IMR-90 (cell line): ENCODE results near the gene HYAL2. TPM values are rescaled to one million over a fixed set of nuclear protein-coding genes. Genes with fewer than 3 reads are reported as not detected.
A peak's percentile ranks its signal among the peaks of the same experiment; 100 is the strongest.

Experiments
- ATAC-seq: fragments of 200-7000 bp; cut with Tn5 transposase; 2 replicates; pipeline ENCODE4 v1.9.1; 2020; ENCODE audit warnings: low read depth, mild to moderate bottlenecking, moderate library complexity
- BruUV-seq: library from RNA; stranded (reverse); fragments of 400-500 nt; replicated peaks from 2 replicates; lab custom pipeline; 2021; lab: Mats Ljungman, UMichigan
- CTCF ChIA-PET: fragments of 300-600 bp; formaldehyde crosslinking; extraction: SDS; loops from one replicate; lab custom pipeline; 2021; ENCODE audit warnings: antibody characterized with exemption; lab: Yijun Ruan, JAX
- POLR2A ChIA-PET: fragments of 300-600 bp; sonication (Branson Sonifier 250); formaldehyde crosslinking; loops from one replicate; lab custom pipeline; 2022; ENCODE audit warnings: antibody characterized with exemption; ENCODE audit not compliant: unreplicated experiment; lab: Charles Lee
- DNase-seq: peaks from one replicate; pipeline ENCODE4 v3.0.0; 2013
- H2AFZ ChIP-seq: replicated peaks from 2 replicates; pipeline ENCODE3; 2013; ENCODE audit warnings: low read length, mild to moderate bottlenecking; ENCODE audit not compliant: poor library complexity
- H2AK5ac ChIP-seq: 2 replicates; pipeline ENCODE4 v1.6.1; 2013; ENCODE audit warnings: low read depth, low read length, inconsistent platforms
- H2AK9ac ChIP-seq: replicated peaks from 2 replicates; pipeline ENCODE3; 2013; ENCODE audit warnings: mild to moderate bottlenecking, low read depth, low read length, moderate library complexity; ENCODE audit not compliant: poor library complexity
- H2BK120ac ChIP-seq: 2 replicates; pipeline ENCODE4 v1.6.1; 2013; ENCODE audit warnings: low read depth, low read length, inconsistent platforms
- H2BK15ac ChIP-seq: 3 replicates; pipeline ENCODE4 v1.6.1; 2013; ENCODE audit warnings: low read depth, low read length, inconsistent platforms
- H2BK20ac ChIP-seq: 2 replicates; pipeline ENCODE4 v1.6.1; 2013; ENCODE audit warnings: low read depth, mild to moderate bottlenecking, inconsistent platforms, low read length, moderate library complexity
- H2BK5ac ChIP-seq: 2 replicates; pipeline ENCODE4 v1.6.1; 2013; ENCODE audit warnings: mild to moderate bottlenecking, low read depth, low read length, inconsistent platforms; ENCODE audit not compliant: poor library complexity, severe bottlenecking
- H3K14ac ChIP-seq: replicated peaks from 2 replicates; pipeline ENCODE4 v1.6.1; 2013; ENCODE audit warnings: low read depth, low read length, inconsistent platforms
- H3K18ac ChIP-seq: 2 replicates; pipeline ENCODE4 v1.6.1; 2013; ENCODE audit warnings: low read depth, low read length, control low read depth
- H3K23ac ChIP-seq: 2 replicates; pipeline ENCODE4 v1.6.1; 2013; ENCODE audit warnings: low read depth, low read length, inconsistent platforms
- H3K27ac ChIP-seq: 2 replicates; pipeline ENCODE4 v1.5.1; 2013; ENCODE audit warnings: mild to moderate bottlenecking, control low read depth, low read length; ENCODE audit not compliant: insufficient read depth
- H3K27me3 ChIP-seq: 2 replicates; pipeline ENCODE4 v1.6.1; 2013; ENCODE audit warnings: low read length; ENCODE audit not compliant: control insufficient read depth, insufficient read depth
- H3K36me3 ChIP-seq: 2 replicates; pipeline ENCODE4 v1.6.1; 2013; ENCODE audit warnings: low read length, mixed read lengths; ENCODE audit not compliant: control insufficient read depth, insufficient read depth
- H3K4ac ChIP-seq: 2 replicates; pipeline ENCODE4 v1.6.1; 2013; ENCODE audit warnings: low read depth, low read length, inconsistent platforms
- H3K4me1 ChIP-seq: 2 replicates; pipeline ENCODE4 v1.6.1; 2013; ENCODE audit warnings: low read length, mixed read lengths; ENCODE audit not compliant: control insufficient read depth, insufficient read depth
- H3K4me2 ChIP-seq: 2 replicates; pipeline ENCODE4 v1.6.1; 2013; ENCODE audit warnings: low read depth, mild to moderate bottlenecking, control low read depth, low read length, moderate library complexity
- H3K4me3 ChIP-seq: 2 replicates; pipeline ENCODE4 v1.5.1; 2013; ENCODE audit warnings: low read depth, mild to moderate bottlenecking, control low read depth, low read length, moderate library complexity; ENCODE audit not compliant: insufficient read depth
- H3K56ac ChIP-seq: 2 replicates; pipeline ENCODE4 v1.6.1; 2013; ENCODE audit warnings: low read length, inconsistent platforms; ENCODE audit not compliant: insufficient read depth; ENCODE audit errors: extremely low read depth
- H3K79me1 ChIP-seq, 2 experiments: 2 replicates each; pipeline ENCODE4 v1.6.1; 2013; ENCODE audit warnings: low read length in 2 of 2, inconsistent platforms in 1 of 2, low read depth in 1 of 2
- H3K9ac ChIP-seq: 2 replicates; pipeline ENCODE4 v1.6.1; 2013; ENCODE audit warnings: low read depth, low read length, control low read depth
- H3K9me1 ChIP-seq: 2 replicates; pipeline ENCODE4 v1.6.1; 2013; ENCODE audit warnings: low read length, inconsistent platforms; ENCODE audit not compliant: insufficient read depth
- H3K9me3 ChIP-seq: 2 replicates; pipeline ENCODE4 v1.6.1; 2013; ENCODE audit warnings: low read length; ENCODE audit not compliant: control insufficient read depth, insufficient read depth
- H4K20me1 ChIP-seq: 2 replicates; pipeline ENCODE4 v1.6.1; 2013; ENCODE audit warnings: low read length, inconsistent platforms; ENCODE audit not compliant: insufficient read depth
- H4K5ac ChIP-seq: 2 replicates; pipeline ENCODE4 v1.6.1; 2013; ENCODE audit warnings: mild to moderate bottlenecking, low read depth, low read length, control low read depth
- H4K8ac ChIP-seq, 2 experiments: 2 replicates each; pipeline ENCODE4 v1.6.1; 2013; ENCODE audit warnings: low read depth in 2 of 2, low read length in 2 of 2, control low read depth in 1 of 2, inconsistent platforms in 1 of 2
- H4K91ac ChIP-seq: 2 replicates; pipeline ENCODE4 v1.6.1; 2013; ENCODE audit warnings: low read depth, low read length, inconsistent platforms; ENCODE audit not compliant: insufficient read depth
- BHLHE40 ChIP-seq: fragments of 150-350 bp; IDR thresholded peaks from 2 replicates; pipeline ENCODE4 v1.6.1; 2016; ENCODE audit warnings: mild to moderate bottlenecking, low read depth, low read length
- CEBPB ChIP-seq: IDR thresholded peaks from 2 replicates; pipeline ENCODE4 v1.6.1; 2012; ENCODE audit warnings: low read depth, low read length, improper control_type of control experiment
- WGBS, 2 experiments: methylation state at CpG; one replicate each; pipeline versions ENCODE4 v1.1.5 to v1.1.7; 2013; ENCODE audit warnings: missing lambda C conversion rate in 2 of 2; ENCODE audit not compliant: insufficient read length in 1 of 2; ENCODE audit errors: extremely low coverage in 2 of 2; 5-methylcytosine and 5-hydroxymethylcytosine counted together
- dilution Hi-C: fragments of 300-500 bp; cut with HindIII; formaldehyde crosslinking; loops from one replicate; pipeline ENCODE4 v1.14.3; 2018; ENCODE audit warnings: low sequenced_read_pairs; ENCODE audit not compliant: unreplicated experiment
- in situ Hi-C: fragments of 300-500 bp; cut with MboI; formaldehyde crosslinking; loops from 3 replicates; pipeline ENCODE4 v1.14.3; 2019; ENCODE audit warnings: low sequenced_read_pairs, inconsistent platforms, mixed read lengths
- intact Hi-C: fragments of 100-400 bp; cut with micrococcal nuclease; formaldehyde crosslinking; loops from 2 replicates; pipeline ENCODE4 v1.10.0; 2022
- polyA plus RNA-seq, 3 experiments: library from polyadenylated mRNA; depleted of rRNA; stranded (reverse); fragments of >200 nt; gene quantifications; 2 replicates each; pipeline ENCODE4 v1.2.3, GENCODE V29; 2012; ENCODE audit warnings: low replicate concordance in 1 of 3
- total RNA-seq: library from RNA; depleted of rRNA; stranded (reverse); fragments of >200 nt; gene quantifications from 2 replicates; pipeline ENCODE4 v1.2.3, GENCODE V29; 2012

The HYAL2 gene
- total and polyA plus RNA-seq, 2 of the 4 experiments (the other 2 are of a cell fraction), result 56.8 to 104 TPM

- intact Hi-C loops, result no loop called here
- dilution Hi-C loops, result no loop called here
Observed at GRCh38 chr3:50299929-50300680, 22.4 kb downstream of the HYAL2 start.

More at GRCh38 chr3:50299929-50300680, 22.4 kb downstream of the HYAL2 start:
- peak overlapping the region; percentile 15; the same call in 1 of the 2 replicates for H2BK20ac ChIP-seq
- H4K20me1 ChIP-seq, result no peaks in the 10 kb centered on the region
- no peaks in the 10 kb centered on the region for H3K27me3 ChIP-seq
- H4K91ac ChIP-seq, result peak overlapping the region; percentile 30
- peak overlapping the region; percentile 41 for H3K56ac ChIP-seq
- no TSS peak for BruUV-seq
- peaks cover 21% of the 10 kb centered on the region for H3K9me1 ChIP-seq
- no peak for ATAC-seq
- H3K79me1 ChIP-seq, result peaks cover 13 to 31% of the 10 kb centered on the region in 2 experiments
- H3K4ac ChIP-seq, result peak overlapping the region; percentile 68
- H3K14ac ChIP-seq, result peak overlapping the region; percentile 7
- peak overlapping the region; percentile 7; the same call in 1 of the 2 replicates for H2BK120ac ChIP-seq
- no peak for TF ChIP-seq BHLHE40
- TF ChIP-seq CEBPB, result peak; percentile 45; the same call in 1 of the 2 replicates
- H3K18ac ChIP-seq, result peak overlapping the region; percentile 33; the same call in 1 of the 2 replicates
- H3K4me2 ChIP-seq, result peak overlapping the region; percentile 92
- peak overlapping the region; percentile 71 for H3K9ac ChIP-seq
- peaks cover 13% of the 10 kb centered on the region for H3K4me1 ChIP-seq
- peak overlapping the region; percentile 18; the same call in 1 of the 3 replicates for H2BK15ac ChIP-seq
- POLR2A ChIA-PET, result no interaction called here
- H2AK5ac ChIP-seq, result peak overlapping the region; percentile 59
- H3K36me3 ChIP-seq, result no peaks in the 10 kb centered on the region
- H4K8ac ChIP-seq, result peak overlapping the region; percentile 46 to 80; a peak in 3 of 4 replicates
- WGBS, 2 experiments, result 51% methylated on average over 6 of the region's 12 CpGs; no CpG with 5 or more reads in 1 of the 2 experiments
- H3K23ac ChIP-seq, result peak overlapping the region; percentile 73
- H2BK5ac ChIP-seq, result peak overlapping the region; percentile 61
- peak overlapping the region; percentile 16; the same call in 1 of the 2 replicates for H4K5ac ChIP-seq
- in situ Hi-C loops, result no loop called here
- CTCF ChIA-PET, result interaction anchor here (1.9 kb wide), 1 partner anchor 24 kb away, joined by 4 read pairs; no protein-coding TSS in a partner anchor
- DNase-seq, result peak; percentile 57
- H3K4me3 ChIP-seq, result peak overlapping the region; percentile 59
- H3K9me3 ChIP-seq, result no peaks in the 10 kb centered on the region
- H2AK9ac ChIP-seq, result peak overlapping the region; percentile 90
- peak overlapping the region; percentile 63 for H3K27ac ChIP-seq
- peak overlapping the region; percentile 95 for H2AFZ ChIP-seq
